WERI-Rb-1 (cell line): ENCODE data around the gene CANX.

ENCODE experiments used
- DNase-seq: peaks from one replicate; pipeline ENCODE4 v3.0.0-alpha.2; 2020
- H3K27ac ChIP-seq: fragments of 250-450 bp; sonication (Bioruptor Pico); 2 replicates; pipeline ENCODE4 v1.5.1; 2020; ENCODE audit warnings: mild to moderate bottlenecking, moderate library complexity
- H3K27me3 ChIP-seq: fragments of 250-450 bp; sonication (Bioruptor Pico); 2 replicates; pipeline ENCODE4 v1.5.1; 2021; ENCODE audit warnings: mild to moderate bottlenecking, low read depth, moderate library complexity; ENCODE audit not compliant: insufficient read depth, severe bottlenecking
- H3K36me3 ChIP-seq: fragments of 250-450 bp; sonication (Bioruptor Pico); 2 replicates; pipeline ENCODE4 v1.5.1; 2020; ENCODE audit warnings: mild to moderate bottlenecking, moderate library complexity
- H3K4me3 ChIP-seq: 2 replicates; pipeline ENCODE4 v1.5.1; 2011; ENCODE audit warnings: low read depth, mild to moderate bottlenecking, control low read depth, low read length
- H3K9me3 ChIP-seq: fragments of 250-450 bp; sonication (Bioruptor Pico); 2 replicates; pipeline ENCODE4 v1.5.1; 2021; ENCODE audit warnings: mild to moderate bottlenecking, moderate library complexity; ENCODE audit not compliant: severe bottlenecking
- TF ChIP-seq, protein P1 (sequence below): IDR thresholded peaks from 2 replicates; pipeline ENCODE4 v1.5.1; 2011; ENCODE audit warnings: low read depth, mild to moderate bottlenecking, control low read depth, inconsistent platforms, low read length

CANX gene

DNA sequence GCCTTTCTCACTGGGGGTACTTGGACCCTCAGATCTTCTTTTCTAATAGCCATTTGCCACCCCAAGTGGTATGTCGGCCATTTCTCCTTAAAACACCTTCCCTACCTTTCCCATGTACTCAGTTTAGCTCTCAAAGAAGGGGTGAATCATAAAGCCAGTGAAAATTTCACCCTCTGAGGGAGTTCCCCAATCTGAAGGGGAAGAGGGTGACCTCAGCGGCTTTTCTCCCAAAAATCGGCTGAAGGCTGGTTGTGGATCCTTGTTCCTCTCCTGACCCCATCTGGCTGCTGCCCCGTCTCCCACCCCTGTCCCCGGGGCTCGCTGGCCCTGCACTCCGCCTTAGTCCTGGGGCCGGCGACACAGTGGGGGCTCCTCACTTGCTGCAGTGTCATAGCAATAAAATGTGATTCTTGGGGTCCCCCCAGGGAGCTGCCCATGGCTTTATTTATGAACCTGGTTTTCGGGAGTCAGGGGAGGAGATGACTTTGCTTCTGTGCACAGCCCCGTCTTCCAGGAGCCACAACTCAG is 77.7 kb downstream of the CANX start:
- peaks cover 13% of the 10 kb centered on the region for H3K36me3 ChIP-seq
- no peak overlapping the region for H3K4me3 ChIP-seq
- TF ChIP-seq, protein P1, sequence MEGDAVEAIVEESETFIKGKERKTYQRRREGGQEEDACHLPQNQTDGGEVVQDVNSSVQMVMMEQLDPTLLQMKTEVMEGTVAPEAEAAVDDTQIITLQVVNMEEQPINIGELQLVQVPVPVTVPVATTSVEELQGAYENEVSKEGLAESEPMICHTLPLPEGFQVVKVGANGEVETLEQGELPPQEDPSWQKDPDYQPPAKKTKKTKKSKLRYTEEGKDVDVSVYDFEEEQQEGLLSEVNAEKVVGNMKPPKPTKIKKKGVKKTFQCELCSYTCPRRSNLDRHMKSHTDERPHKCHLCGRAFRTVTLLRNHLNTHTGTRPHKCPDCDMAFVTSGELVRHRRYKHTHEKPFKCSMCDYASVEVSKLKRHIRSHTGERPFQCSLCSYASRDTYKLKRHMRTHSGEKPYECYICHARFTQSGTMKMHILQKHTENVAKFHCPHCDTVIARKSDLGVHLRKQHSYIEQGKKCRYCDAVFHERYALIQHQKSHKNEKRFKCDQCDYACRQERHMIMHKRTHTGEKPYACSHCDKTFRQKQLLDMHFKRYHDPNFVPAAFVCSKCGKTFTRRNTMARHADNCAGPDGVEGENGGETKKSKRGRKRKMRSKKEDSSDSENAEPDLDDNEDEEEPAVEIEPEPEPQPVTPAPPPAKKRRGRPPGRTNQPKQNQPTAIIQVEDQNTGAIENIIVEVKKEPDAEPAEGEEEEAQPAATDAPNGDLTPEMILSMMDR, result no peak
- no peaks in the 10 kb centered on the region for H3K27me3 ChIP-seq
- DNase-seq, result no peak
- H3K27ac ChIP-seq, result no peak overlapping the region
- no peaks in the 10 kb centered on the region for H3K9me3 ChIP-seq

DNA sequence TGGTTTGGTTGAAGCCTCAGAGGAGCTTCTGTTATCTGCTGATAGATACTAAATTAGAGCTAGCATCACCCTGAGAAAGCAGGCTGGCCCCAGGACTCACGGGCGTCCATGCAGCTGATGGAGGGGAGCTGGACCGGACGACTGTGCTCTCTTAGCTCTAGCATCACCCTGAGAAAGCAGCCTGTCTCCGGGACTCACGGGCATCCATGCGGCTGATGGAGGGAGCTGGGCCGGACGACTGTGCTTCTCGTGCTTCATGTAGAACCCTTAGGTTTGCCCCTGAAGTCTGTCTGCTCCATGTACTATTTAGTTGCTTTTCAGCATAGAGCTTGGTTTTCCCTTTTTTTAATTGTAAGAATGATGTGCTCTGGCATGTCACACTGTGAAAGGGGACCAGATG is 78.7 kb downstream of the CANX start:
- DNase-seq, result no peak
- Histone ChIP-seq H3K27me3 (no peaks in the 10 kb centered on the region), H3K9me3 (no peaks in the 10 kb centered on the region), H3K4me3 (no peak overlapping the region), H3K36me3 (peaks cover 3% of the 10 kb centered on the region; the same call in 1 of the 2 replicates), H3K27ac (no peak overlapping the region)
- TF ChIP-seq, protein P1, result no peak

- no peaks in the 10 kb centered on the region for H3K9me3 ChIP-seq
- peaks cover 3% of the 10 kb centered on the region; the same call in 1 of the 2 replicates for H3K36me3 ChIP-seq
- no peak overlapping the region for H3K27ac ChIP-seq
- TF ChIP-seq, protein P1, result no peak
- DNase-seq, result no peak
- H3K27me3 ChIP-seq, result no peaks in the 10 kb centered on the region
- H3K4me3 ChIP-seq, result no peak overlapping the region
Measured at GRCh38 chr5:179777909-179778308, 79.1 kb downstream of the CANX start.

GRCh38 chr5:179778591-179778990 is 79.8 kb downstream of the CANX start:
- TF ChIP-seq, protein P1, result no peak
- H3K27me3 ChIP-seq, result no peaks in the 10 kb centered on the region
- no peaks in the 10 kb centered on the region for H3K9me3 ChIP-seq
- DNase-seq, result no peak
- H3K36me3 ChIP-seq, result 0 out of 2 replicates have a peak, but pooled peaks cover 3% of the 10 kb centered on the region
- no peak overlapping the region for H3K27ac ChIP-seq
- H3K4me3 ChIP-seq, result no peak overlapping the region

GRCh38 chr5:179779826-179780225 is 81.1 kb downstream of the CANX start:
- H3K36me3 ChIP-seq, result 0 out of 2 replicates have a peak, but pooled peaks cover 3% of the 10 kb centered on the region
- TF ChIP-seq, protein P1, result no peak

GRCh38 chr5:179780362-179780761 is 81.6 kb downstream of the CANX start:
- TF ChIP-seq, protein P1, result no peak
- Histone ChIP-seq H3K9me3 (no peaks in the 10 kb centered on the region), H3K4me3 (no peak overlapping the region), H3K27me3 (no peaks in the 10 kb centered on the region), H3K27ac (no peak overlapping the region), H3K36me3 (0 out of 2 replicates have a peak, but pooled peaks cover 3% of the 10 kb centered on the region)
- no peak for DNase-seq

More at GRCh38 chr5:179779826-179780225, 81.1 kb downstream of the CANX start:
- no peaks in the 10 kb centered on the region for H3K27me3 ChIP-seq
- no peak for DNase-seq
- no peak overlapping the region for H3K4me3 ChIP-seq
- H3K9me3 ChIP-seq, result no peaks in the 10 kb centered on the region
- H3K27ac ChIP-seq, result no peak overlapping the region
